Measurements from ENCODE around the gene PAQR8.

- TF ChIP-seq, protein P1, sequence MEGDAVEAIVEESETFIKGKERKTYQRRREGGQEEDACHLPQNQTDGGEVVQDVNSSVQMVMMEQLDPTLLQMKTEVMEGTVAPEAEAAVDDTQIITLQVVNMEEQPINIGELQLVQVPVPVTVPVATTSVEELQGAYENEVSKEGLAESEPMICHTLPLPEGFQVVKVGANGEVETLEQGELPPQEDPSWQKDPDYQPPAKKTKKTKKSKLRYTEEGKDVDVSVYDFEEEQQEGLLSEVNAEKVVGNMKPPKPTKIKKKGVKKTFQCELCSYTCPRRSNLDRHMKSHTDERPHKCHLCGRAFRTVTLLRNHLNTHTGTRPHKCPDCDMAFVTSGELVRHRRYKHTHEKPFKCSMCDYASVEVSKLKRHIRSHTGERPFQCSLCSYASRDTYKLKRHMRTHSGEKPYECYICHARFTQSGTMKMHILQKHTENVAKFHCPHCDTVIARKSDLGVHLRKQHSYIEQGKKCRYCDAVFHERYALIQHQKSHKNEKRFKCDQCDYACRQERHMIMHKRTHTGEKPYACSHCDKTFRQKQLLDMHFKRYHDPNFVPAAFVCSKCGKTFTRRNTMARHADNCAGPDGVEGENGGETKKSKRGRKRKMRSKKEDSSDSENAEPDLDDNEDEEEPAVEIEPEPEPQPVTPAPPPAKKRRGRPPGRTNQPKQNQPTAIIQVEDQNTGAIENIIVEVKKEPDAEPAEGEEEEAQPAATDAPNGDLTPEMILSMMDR (IDR thresholded peaks at IDR 0.05; ENCODE audit: low read length): no peak
- no peak for TF ChIP-seq EZH2phosphoT487 (IDR thresholded peaks at IDR 0.05; ENCODE audit: low read length)
Measured at GRCh38 chr6:52364480-52365166, 2.7 kb downstream of the PAQR8 start.
